ENCODE results near the gene EPHA10. TPM values are rescaled to one million over a fixed set of nuclear protein-coding genes. Genes with fewer than 3 reads are reported as not detected.

EPHA10 gene
- total RNA-seq, 6 donors from 2014 or later, result 0.76 to 1.7 (median 0.92) TPM; not detected in 2

- TF ChIP-seq POLR2A (IDR thresholded peaks at IDR 0.05) (no peak), POLR2AphosphoS5 (IDR thresholded peaks at IDR 0.05) (no peak), CTCF (IDR thresholded peaks at IDR 0.05) (no peak), EP300 (IDR thresholded peaks at IDR 0.05) (no peak)
- no peaks in the 10 kb centered on the region for H3K27me3 ChIP-seq
- 84 to 91% methylated on average over 14 to 15 of the region's 15 CpGs for WGBS, 2 donors
- DNase-seq, result peak in 1 of 2 donors; percentile 22
- H3K36me3 ChIP-seq, result no peaks in the 10 kb centered on the region
- H3K27ac ChIP-seq, result no peak overlapping the region
- H3K4me3 ChIP-seq, result no peak overlapping the region
- no peaks in the 10 kb centered on the region for H3K9me3 ChIP-seq
- no peaks in the 10 kb centered on the region for H3K4me1 ChIP-seq
- ATAC-seq (ENCODE audit: low FRiP score in 2 of 2), result no peak
Measured at GRCh38 chr1:37718901-37719571, 45.9 kb downstream of the EPHA10 start.

- WGBS, 2 donors, result 59 to 87% methylated on average over 3 to 18 of the region's 26 CpGs
- no peak overlapping the region for H3K27ac ChIP-seq
- ATAC-seq (ENCODE audit: low FRiP score in 2 of 2) (no peak), DNase-seq (peak in 1 of 2 donors; percentile 69)
- no peaks in the 10 kb centered on the region for H3K4me1 ChIP-seq
- no peaks in the 10 kb centered on the region for H3K36me3 ChIP-seq
- no peaks in the 10 kb centered on the region for H3K27me3 ChIP-seq
- H3K9me3 ChIP-seq, result no peaks in the 10 kb centered on the region
- TF ChIP-seq CTCF (IDR thresholded peaks at IDR 0.05), result no peak
- no peak for TF ChIP-seq EP300 (IDR thresholded peaks at IDR 0.05)
- TF ChIP-seq POLR2AphosphoS5 (IDR thresholded peaks at IDR 0.05), result no peak
- TF ChIP-seq POLR2A (IDR thresholded peaks at IDR 0.05), result no peak
- no peak overlapping the region for H3K4me3 ChIP-seq
Measured at GRCh38 chr1:37718181-37718900, 46.6 kb downstream of the EPHA10 start.

- H3K27me3 ChIP-seq, result no peaks in the 10 kb centered on the region
- ATAC-seq (ENCODE audit: low FRiP score in 2 of 2) (no peak), DNase-seq (peak in 1 of 2 donors; percentile 38)
- H3K4me3 ChIP-seq, result no peak overlapping the region
- no peak overlapping the region for H3K27ac ChIP-seq
- no peaks in the 10 kb centered on the region for H3K9me3 ChIP-seq
- TF ChIP-seq EP300 (IDR thresholded peaks at IDR 0.05) (no peak), POLR2A (IDR thresholded peaks at IDR 0.05) (no peak), POLR2AphosphoS5 (IDR thresholded peaks at IDR 0.05) (no peak), CTCF (IDR thresholded peaks at IDR 0.05) (no peak)
- H3K4me1 ChIP-seq, result no peaks in the 10 kb centered on the region
- 78% methylated on average over 6 of the region's 6 CpGs; no CpG with 5 or more reads in 1 of the 2 donors for WGBS, 2 donors
- H3K36me3 ChIP-seq, result no peaks in the 10 kb centered on the region
Measured at GRCh38 chr1:37717631-37718030, 47.3 kb downstream of the EPHA10 start.

GRCh38 chr1:37716321-37716720 lies 48.6 kb downstream of the EPHA10 start:
- 70 to 84% methylated on average over 2 to 4 of the region's 4 CpGs for WGBS, 2 donors
- Histone ChIP-seq H3K4me3 (no peak overlapping the region), H3K27me3 (no peaks in the 10 kb centered on the region), H3K4me1 (no peaks in the 10 kb centered on the region), H3K36me3 (no peaks in the 10 kb centered on the region), H3K9me3 (no peaks in the 10 kb centered on the region), H3K27ac (no peak overlapping the region)
- DNase-seq (no peak), ATAC-seq (ENCODE audit: low FRiP score in 2 of 2) (no peak)
- no peak for TF ChIP-seq EP300 (IDR thresholded peaks at IDR 0.05)

- no peak overlapping the region for H3K27ac ChIP-seq
- DNase-seq (no peak), ATAC-seq (ENCODE audit: low FRiP score in 2 of 2) (no peak)
- no peak overlapping the region for H3K4me3 ChIP-seq
- H3K36me3 ChIP-seq, result no peaks in the 10 kb centered on the region
- TF ChIP-seq POLR2AphosphoS5 (IDR thresholded peaks at IDR 0.05) (no peak), POLR2A (IDR thresholded peaks at IDR 0.05) (no peak), EP300 (IDR thresholded peaks at IDR 0.05) (no peak), CTCF (IDR thresholded peaks at IDR 0.05) (no peak)
- H3K27me3 ChIP-seq, result no peaks in the 10 kb centered on the region
- no peaks in the 10 kb centered on the region for H3K9me3 ChIP-seq
- WGBS, 2 donors, result 80 to 96% methylated on average over 4 of the region's 4 CpGs
- H3K4me1 ChIP-seq, result no peaks in the 10 kb centered on the region
Measured at GRCh38 chr1:37714689-37715088, 50.2 kb downstream of the EPHA10 start.
